H9 (cell line): Measurements from ENCODE around the gene S100A6. TPM values are rescaled to one million over a fixed set of nuclear protein-coding genes. Genes with fewer than 3 reads are reported as not detected.

ENCODE experiments used
- DNase-seq: peaks from one replicate; pipeline ENCODE4 v3.0.0-alpha.2; 2017
- H2AFZ ChIP-seq: one replicate; pipeline ENCODE4 v1.6.1; 2013; ENCODE audit warnings: mild to moderate bottlenecking, low read length, control low read depth, moderate library complexity
- H2AK5ac ChIP-seq: 2 replicates; pipeline ENCODE4 v1.6.1; 2013; ENCODE audit warnings: low read length, control low read depth, mixed read lengths; ENCODE audit not compliant: insufficient read length
- H2BK120ac ChIP-seq: one replicate; pipeline ENCODE4 v1.6.1; 2013; ENCODE audit warnings: low read depth, mild to moderate bottlenecking, low read length, control low read depth, inconsistent platforms; ENCODE audit not compliant: poor library complexity, severe bottlenecking
- H2BK12ac ChIP-seq: 2 replicates; pipeline ENCODE4 v1.6.1; 2013; ENCODE audit warnings: low read length, control low read depth, mixed read lengths, low read depth; ENCODE audit not compliant: insufficient read length
- H2BK15ac ChIP-seq: 2 replicates; pipeline ENCODE4 v1.6.1; 2013; ENCODE audit warnings: low read depth, low read length, control low read depth
- H2BK20ac ChIP-seq: one replicate; pipeline ENCODE4 v1.6.1; 2013; ENCODE audit warnings: low read depth, mild to moderate bottlenecking, low read length, control low read depth, inconsistent platforms; ENCODE audit not compliant: poor library complexity, severe bottlenecking
- H2BK5ac ChIP-seq: 2 replicates; pipeline ENCODE4 v1.6.1; 2013; ENCODE audit warnings: low read length, control low read depth, mixed read lengths; ENCODE audit not compliant: insufficient read length
- H3K14ac ChIP-seq: 2 replicates; pipeline ENCODE4 v1.6.1; 2013; ENCODE audit warnings: low read length, control low read depth; ENCODE audit not compliant: insufficient read depth
- H3K18ac ChIP-seq: 2 replicates; pipeline ENCODE4 v1.6.1; 2013; ENCODE audit warnings: low read depth, mild to moderate bottlenecking, mixed read lengths, low read length, control low read depth; ENCODE audit not compliant: insufficient read length
- H3K23ac ChIP-seq: 2 replicates; pipeline ENCODE4 v1.6.1; 2013; ENCODE audit warnings: low read length, control low read depth, mixed read lengths, low read depth; ENCODE audit not compliant: insufficient read length
- H3K23me2 ChIP-seq: 2 replicates; pipeline ENCODE4 v1.6.1; 2013; ENCODE audit warnings: low read depth, mild to moderate bottlenecking, mixed read lengths, low read length, control low read depth; ENCODE audit not compliant: insufficient read length, poor library complexity, severe bottlenecking
- H3K27ac ChIP-seq: 2 replicates; pipeline ENCODE4 v1.5.1; 2013; ENCODE audit warnings: low read length, control low read depth, mixed read lengths, low read depth; ENCODE audit not compliant: insufficient read length
- H3K27me3 ChIP-seq: 2 replicates; pipeline ENCODE4 v1.6.1; 2013; ENCODE audit warnings: low read length, control low read depth, inconsistent platforms; ENCODE audit not compliant: insufficient read depth
- H3K4ac ChIP-seq: 2 replicates; pipeline ENCODE4 v1.6.1; 2013; ENCODE audit warnings: low read depth, mild to moderate bottlenecking, control low read depth, inconsistent platforms, low read length, moderate library complexity
- H3K4me1 ChIP-seq: 2 replicates; pipeline ENCODE4 v1.6.1; 2013; ENCODE audit warnings: low read length, control low read depth, inconsistent platforms; ENCODE audit not compliant: insufficient read depth
- H3K4me2 ChIP-seq: 2 replicates; pipeline ENCODE4 v1.6.1; 2013; ENCODE audit warnings: low read length, control low read depth, mixed read lengths; ENCODE audit not compliant: insufficient read length, insufficient read depth
- H3K56ac ChIP-seq: 2 replicates; pipeline ENCODE4 v1.6.1; 2013; ENCODE audit warnings: low read depth, mild to moderate bottlenecking, mixed read lengths, low read length, control low read depth; ENCODE audit not compliant: insufficient read length
- H3K79me1 ChIP-seq: 2 replicates; pipeline ENCODE4 v1.6.1; 2013; ENCODE audit warnings: low read depth, mild to moderate bottlenecking, moderate library complexity, low read length, control low read depth, inconsistent platforms; ENCODE audit not compliant: insufficient read depth, poor library complexity, severe bottlenecking
- H3K79me2 ChIP-seq: 2 replicates; pipeline ENCODE4 v1.6.1; 2013; ENCODE audit warnings: low read length, control low read depth, inconsistent platforms; ENCODE audit not compliant: insufficient read depth
- H3K9ac ChIP-seq: 2 replicates; pipeline ENCODE4 v1.6.1; 2013; ENCODE audit warnings: low read length, control low read depth, mixed read lengths; ENCODE audit not compliant: insufficient read length; ENCODE audit errors: extremely low read depth
- H3K9me3 ChIP-seq: one replicate; pipeline ENCODE4 v1.6.1; 2013; ENCODE audit warnings: low read depth, low read length, inconsistent platforms; ENCODE audit not compliant: control insufficient read depth
- H3T11ph ChIP-seq: one replicate; pipeline ENCODE4 v1.6.1; 2013; ENCODE audit warnings: mild to moderate bottlenecking, low read length, control low read depth, inconsistent platforms
- H4K20me1 ChIP-seq: one replicate; pipeline ENCODE4 v1.6.1; 2013; ENCODE audit not compliant: control insufficient read depth, insufficient read length, insufficient read depth
- H4K5ac ChIP-seq: 2 replicates; pipeline ENCODE4 v1.6.1; 2013; ENCODE audit warnings: low read depth, mild to moderate bottlenecking, mixed read lengths, low read length, control low read depth; ENCODE audit not compliant: insufficient read length
- H4K8ac ChIP-seq: replicated peaks from 2 replicates; pipeline ENCODE4 v1.6.1; 2013; ENCODE audit warnings: low read length, control low read depth, mixed read lengths, low read depth; ENCODE audit not compliant: insufficient read length
- H4K91ac ChIP-seq: 2 replicates; pipeline ENCODE4 v1.6.1; 2013; ENCODE audit warnings: low read depth, mild to moderate bottlenecking, moderate library complexity, mixed read lengths, low read length, control low read depth; ENCODE audit not compliant: insufficient read length
- H3K27ac Mint-ChIP-seq, 3 experiments: 2 replicates in 2 of 3; 3 replicates in 1 of 3; pipeline ENCODE4 v1.8.0; 2020 to 2021; ENCODE audit warnings: mixed read lengths in 3 of 3, mild to moderate bottlenecking in 1 of 3, moderate library complexity in 1 of 3
- H3K27me3 Mint-ChIP-seq: 2 replicates; pipeline ENCODE4 v1.8.0; 2021; ENCODE audit warnings: low read depth, mild to moderate bottlenecking, moderate library complexity, mixed read lengths
- H3K36me3 Mint-ChIP-seq, 3 experiments: 2 replicates in 2 of 3; 3 replicates in 1 of 3; pipeline ENCODE4 v1.8.0; 2020 to 2021; ENCODE audit warnings: low read depth in 3 of 3, mixed read lengths in 3 of 3; ENCODE audit not compliant: insufficient read depth in 1 of 3
- H3K4me1 Mint-ChIP-seq, 2 experiments: 2 replicates each; pipeline ENCODE4 v1.8.0; 2020; ENCODE audit warnings: mixed read lengths in 2 of 2
- H3K4me3 Mint-ChIP-seq, 2 experiments: 2 replicates in 1 of 2; 3 replicates in 1 of 2; pipeline ENCODE4 v1.8.0; 2020 to 2021; ENCODE audit warnings: mild to moderate bottlenecking in 2 of 2, mixed read lengths in 2 of 2, moderate library complexity in 1 of 2
- H3K9me3 Mint-ChIP-seq, 2 experiments: 2 replicates in 1 of 2; 3 replicates in 1 of 2; pipeline ENCODE4 v1.8.0; 2020; ENCODE audit warnings: mild to moderate bottlenecking in 2 of 2, mixed read lengths in 2 of 2, moderate library complexity in 1 of 2
- CTCF ChIP-seq: fragments of 200-600 bp; sonication (generic); conservative IDR thresholded peaks from 3 replicates; pipeline ENCODE4 v1.8.0; 2021; ENCODE audit warnings: antibody characterized with exemption, mild to moderate bottlenecking
- WGBS: extraction: QIAGEN DNeasy Blood & Tissue Kit; methylation state at CpG from one replicate; pipeline ENCODE4 v1.1.7; 2013; ENCODE audit warnings: missing lambda C conversion rate, low lambda C conversion rate, mixed read lengths; ENCODE audit not compliant: insufficient read length; ENCODE audit errors: extremely low coverage; 5-methylcytosine and 5-hydroxymethylcytosine counted together
- total RNA-seq: library from RNA; stranded (reverse); gene quantifications from 2 replicates; pipeline ENCODE4 v1.2.1, GENCODE V29; 2021

Gene S100A6
- total RNA-seq, 1 experiment from 2014 or later: not detected

- H3K27ac Mint-ChIP-seq: no peak overlapping the region
- no peak for TF ChIP-seq CTCF
Measured at GRCh38 chr1:153507926-153508583, 27.7 kb downstream of the S100A6 start.

More at GRCh38 chr1:153507926-153508583, 27.7 kb downstream of the S100A6 start:
- Histone ChIP-seq H3K4me2 (no peak overlapping the region), H2BK15ac (no peak overlapping the region), H2AFZ (no peak overlapping the region), H3K27me3 (no peaks in the 10 kb centered on the region), H4K91ac (no peak overlapping the region), H2BK20ac (no peak overlapping the region), H4K20me1 (no peaks in the 10 kb centered on the region), H3T11ph (no peak overlapping the region), H4K5ac (no peak overlapping the region), H2AK5ac (no peak overlapping the region), H3K9me3 (no peaks in the 10 kb centered on the region), H3K56ac (no peak overlapping the region), H3K18ac (no peak overlapping the region), H3K4me1 (no peaks in the 10 kb centered on the region), H2BK120ac (no peak overlapping the region), H3K23ac (no peak overlapping the region), H3K79me1 (no peaks in the 10 kb centered on the region), H3K9ac (no peak overlapping the region), H3K23me2 (no peaks in the 10 kb centered on the region), H3K4ac (no peak overlapping the region), H3K27ac (no peak overlapping the region), H4K8ac (no peak overlapping the region), H3K79me2 (no peaks in the 10 kb centered on the region), H3K14ac (no peak overlapping the region; the same call in 1 of the 2 replicates), H2BK5ac (no peak overlapping the region), H2BK12ac (no peak overlapping the region)
- H3K4me1 Mint-ChIP-seq: peaks cover 4 to 9% of the 10 kb centered on the region in 2 experiments; a peak in 3 of 4 replicates
- no peaks in the 10 kb centered on the region for H3K9me3 Mint-ChIP-seq
- DNase-seq: no peak
- no peaks in the 10 kb centered on the region for H3K36me3 Mint-ChIP-seq
- peaks cover 28% of the 10 kb centered on the region for H3K27me3 Mint-ChIP-seq
- no CpG with 5 or more reads among the region's 11 CpGs for WGBS
- no peak overlapping the region; a peak in 1 of 5 replicates for H3K4me3 Mint-ChIP-seq
